SK-N-SH (cell line): ENCODE data around the gene KRTAP4-4.

Experiments
- NFIC ChIP-seq: IDR thresholded peaks from 2 replicates; pipeline ENCODE4 v1.4.0; 2012; ENCODE audit warnings: borderline replicate concordance
- SIN3A ChIP-seq: IDR thresholded peaks from 2 replicates; pipeline ENCODE4 v1.6.1; 2012; ENCODE audit warnings: low read depth, mild to moderate bottlenecking, low read length, moderate library complexity, borderline replicate concordance

DNA sequence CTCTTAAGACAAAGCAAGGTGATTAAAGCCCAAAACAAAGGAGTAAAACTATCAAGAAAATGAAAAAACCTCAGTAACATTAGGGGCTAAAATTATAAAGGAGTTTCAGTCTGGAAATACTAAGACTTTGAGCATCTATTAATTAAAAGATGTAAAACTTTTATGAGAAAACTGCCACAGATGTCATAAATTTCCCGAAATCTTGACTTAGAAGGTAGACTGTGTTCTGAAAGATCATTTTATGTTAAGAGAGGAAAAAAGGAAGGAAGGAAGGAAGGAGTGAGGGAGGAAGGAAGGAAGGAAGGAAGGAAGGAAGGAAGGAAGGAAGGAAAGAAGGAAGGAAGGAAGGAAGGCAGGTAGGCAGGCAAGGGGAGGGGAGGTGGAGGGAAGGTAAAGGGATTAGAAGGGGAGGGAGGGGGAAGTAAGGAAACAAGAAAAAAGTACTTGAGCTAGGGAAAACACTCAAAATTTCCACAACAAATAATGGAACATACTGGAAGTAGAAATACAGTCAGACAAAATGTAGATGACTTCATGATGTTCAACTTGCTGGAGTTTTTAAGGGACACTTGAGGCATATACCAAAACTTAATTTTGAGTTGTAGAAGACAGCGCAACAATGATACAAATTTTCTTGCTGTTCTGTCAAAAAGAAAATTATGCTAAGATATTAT, 12.9 kb downstream of the KRTAP4-4 start:
- TF ChIP-seq SIN3A (no peak), NFIC (no peak)
